ENCODE data around the gene RNGTT.

The RNGTT gene

GRCh38 chr6:88586371-88587149 lies 376.9 kb downstream of the RNGTT start:
- peak; percentile 12 for DNase-seq (ENCODE audit: low read depth)

GRCh38 chr6:88585276-88585692 lies 378.1 kb downstream of the RNGTT start:
- no peak for DNase-seq (ENCODE audit: low read depth)

- DNase-seq (ENCODE audit: low read depth) = no peak
These were observed 378.7 kb downstream of the RNGTT start for GRCh38 chr6:88584581-88585275.

GRCh38 chr6:88577461-88577860 lies 386.0 kb downstream of the RNGTT start:
- no peak for DNase-seq (ENCODE audit: low read depth)

GRCh38 chr6:88575536-88575935 lies 387.9 kb downstream of the RNGTT start:
- no peak for DNase-seq (ENCODE audit: low read depth)

GRCh38 chr6:88574651-88575050 lies 388.8 kb downstream of the RNGTT start:
- DNase-seq (ENCODE audit: low read depth) = no peak

- no peak for DNase-seq (ENCODE audit: low read depth)
These were observed 389.4 kb downstream of the RNGTT start for GRCh38 chr6:88574031-88574430.

- no peak for DNase-seq (ENCODE audit: low read depth)
These were observed 389.9 kb downstream of the RNGTT start for GRCh38 chr6:88573561-88573960.

GRCh38 chr6:88572449-88573139 lies 390.8 kb downstream of the RNGTT start:
- no peak for DNase-seq (ENCODE audit: low read depth)

- no peak for DNase-seq (ENCODE audit: low read depth)
These were observed 393.5 kb downstream of the RNGTT start for GRCh38 chr6:88569959-88570358.

- no peak for DNase-seq (ENCODE audit: low read depth)
These were observed 395.7 kb downstream of the RNGTT start for GRCh38 chr6:88567696-88568095.

GRCh38 chr6:88566746-88567534 lies 396.5 kb downstream of the RNGTT start:
- DNase-seq (ENCODE audit: low read depth) = no peak

- DNase-seq (ENCODE audit: low read depth) = no peak
These were observed 397.6 kb downstream of the RNGTT start for GRCh38 chr6:88565836-88566235.

- DNase-seq (ENCODE audit: low read depth) = no peak
These were observed 398.0 kb downstream of the RNGTT start for GRCh38 chr6:88565409-88565811.

- no peak for DNase-seq (ENCODE audit: low read depth)
These were observed 400.2 kb downstream of the RNGTT start for GRCh38 chr6:88563277-88563625.

- DNase-seq (ENCODE audit: low read depth) = no peak
These were observed 400.8 kb downstream of the RNGTT start for GRCh38 chr6:88562353-88563276.

GRCh38 chr6:88561954-88562315 lies 401.5 kb downstream of the RNGTT start:
- DNase-seq (ENCODE audit: low read depth) = no peak

GRCh38 chr6:88561034-88561953 lies 402.1 kb downstream of the RNGTT start:
- DNase-seq (ENCODE audit: low read depth) = no peak
